IPS-18c (cell line): Measurements from ENCODE around the gene ASZ1.

ENCODE experiments used
- H3K4me3 ChIP-seq: 2 replicates; pipeline ENCODE4 v1.7.0; 2013; ENCODE audit warnings: low read depth, mild to moderate bottlenecking, low read length, moderate library complexity; ENCODE audit not compliant: insufficient read depth
- H3K9me3 ChIP-seq: one replicate; pipeline ENCODE4 v1.6.1; 2013; ENCODE audit warnings: mild to moderate bottlenecking, low read length, moderate library complexity; ENCODE audit not compliant: control insufficient read depth, insufficient read depth

ASZ1 gene

DNA sequence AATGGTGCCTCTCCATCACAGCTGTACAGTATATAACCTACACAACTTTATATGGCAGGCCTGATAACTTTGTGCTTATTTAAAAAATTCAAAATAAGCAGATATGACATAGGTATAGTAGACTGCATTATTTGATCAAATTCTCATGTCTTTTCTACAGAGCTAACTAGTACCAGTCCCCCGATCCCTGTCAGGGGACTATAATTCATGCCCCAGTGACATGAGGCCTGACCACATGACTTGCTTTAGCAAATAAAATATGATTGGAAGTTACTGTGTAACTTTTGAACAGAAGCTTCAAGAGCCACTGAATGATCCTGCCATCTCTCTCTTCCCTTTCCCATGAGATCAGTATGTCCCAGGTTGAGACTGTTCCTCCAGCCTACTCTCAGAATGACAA lies 55.2 kb downstream of the ASZ1 start:
- Histone ChIP-seq H3K9me3 (no peaks in the 10 kb centered on the region), H3K4me3 (no peak overlapping the region)

DNA sequence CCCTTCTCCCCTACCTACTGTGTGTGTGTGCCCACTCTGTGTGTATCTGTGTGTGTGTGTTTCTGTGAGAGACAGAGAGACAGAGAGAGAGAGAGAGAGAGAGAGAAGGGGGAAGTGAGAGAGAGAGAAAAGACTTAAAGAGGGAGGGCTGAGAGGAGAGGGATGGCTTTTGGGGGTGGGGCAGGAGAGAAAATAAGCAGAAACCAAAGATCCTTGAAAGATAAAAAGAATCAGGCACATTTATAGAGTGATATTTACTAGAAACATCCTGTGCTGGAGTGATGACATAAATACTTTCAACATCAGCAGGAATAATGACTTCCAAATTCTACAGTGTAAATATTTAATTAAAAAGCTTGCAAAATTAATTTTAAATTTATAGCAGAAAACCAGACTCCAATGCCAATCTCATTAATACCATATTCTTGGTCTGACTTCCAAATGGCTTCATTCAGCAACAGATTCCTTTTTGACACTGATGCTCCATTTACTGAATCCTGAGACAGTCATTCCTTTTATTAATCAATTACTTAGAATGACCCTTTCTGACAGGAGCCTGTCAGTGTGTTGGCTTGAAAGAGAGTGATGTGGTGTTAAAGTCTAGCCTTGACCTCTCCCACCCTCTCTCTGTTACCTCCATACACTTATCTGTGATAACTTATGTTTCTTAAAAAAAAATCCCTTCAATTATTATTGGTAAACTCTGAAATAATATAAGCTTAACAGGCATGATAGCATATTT lies 62.8 kb downstream of the ASZ1 start:
- Histone ChIP-seq H3K9me3 (no peaks in the 10 kb centered on the region), H3K4me3 (no peak overlapping the region)

DNA sequence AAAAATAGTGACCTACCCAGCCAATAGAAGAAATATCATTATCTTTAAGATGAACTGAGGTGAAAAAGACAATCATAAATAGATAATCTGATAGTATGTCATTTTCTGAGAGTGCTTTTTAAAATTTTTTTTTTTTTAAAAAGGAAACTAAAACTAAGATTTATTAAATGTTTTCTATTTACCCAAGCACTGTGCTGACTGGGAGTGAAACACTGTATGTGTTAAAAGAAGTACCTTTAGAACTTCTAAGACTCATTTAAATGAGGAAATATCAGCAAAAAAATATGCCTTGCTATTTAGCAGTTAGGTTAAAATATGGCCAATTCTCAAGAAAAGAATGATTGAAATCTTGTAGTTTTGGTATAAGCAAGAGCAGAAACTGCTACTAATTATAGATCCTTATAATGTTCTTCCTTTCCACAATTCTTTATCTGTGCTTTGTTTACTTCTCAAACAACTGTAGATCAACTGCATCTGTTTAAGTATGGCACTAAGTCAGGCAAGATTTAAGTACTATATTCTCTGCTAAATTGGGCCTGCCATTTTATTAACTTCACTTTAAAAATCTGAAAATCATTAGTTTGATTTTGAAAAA lies 64.9 kb downstream of the ASZ1 start:
- no peaks in the 10 kb centered on the region for H3K9me3 ChIP-seq
- no peak overlapping the region for H3K4me3 ChIP-seq

GRCh38 chr7:117350027-117350426 lies 77.3 kb downstream of the ASZ1 start:
- H3K4me3 ChIP-seq: no peak overlapping the region
- H3K9me3 ChIP-seq: no peaks in the 10 kb centered on the region

GRCh38 chr7:117349570-117349969 lies 77.7 kb downstream of the ASZ1 start:
- Histone ChIP-seq H3K4me3 (no peak overlapping the region), H3K9me3 (no peaks in the 10 kb centered on the region)

DNA sequence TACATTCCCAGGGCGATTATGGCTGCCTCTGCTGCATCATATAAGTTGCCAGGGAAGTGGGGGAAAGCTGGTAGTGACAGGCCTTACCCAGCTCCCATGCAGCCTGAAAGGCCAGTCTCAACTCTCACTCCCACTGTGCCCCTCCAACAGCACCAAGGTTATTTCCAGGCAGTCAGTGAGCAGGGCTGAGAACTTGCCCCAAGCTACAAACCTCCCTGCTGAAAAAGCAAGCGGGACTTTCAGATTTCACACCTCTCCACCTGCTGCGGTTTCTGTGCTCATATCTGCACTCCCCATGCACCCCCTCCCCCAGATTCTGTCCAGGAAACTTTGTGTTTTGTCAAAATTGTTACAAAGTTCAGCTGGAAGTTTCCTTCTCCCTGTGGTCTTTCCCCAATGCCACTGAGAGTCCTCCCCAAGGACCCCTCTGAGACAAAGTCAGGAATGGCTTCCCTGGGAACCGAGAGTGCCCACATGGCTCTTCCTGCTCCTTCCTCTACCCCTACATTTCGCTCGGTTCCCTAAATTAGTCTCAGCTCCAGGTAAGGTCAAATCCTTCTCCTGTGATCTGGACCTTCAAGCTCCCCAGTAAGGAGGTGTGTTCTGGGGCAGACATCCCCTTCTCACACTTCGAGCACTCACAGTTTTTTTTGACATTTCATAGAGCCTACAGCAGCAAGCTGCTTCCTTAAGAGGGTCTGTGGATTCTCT lies 79.2 kb downstream of the ASZ1 start:
- Histone ChIP-seq H3K9me3 (no peaks in the 10 kb centered on the region), H3K4me3 (no peak overlapping the region)

DNA sequence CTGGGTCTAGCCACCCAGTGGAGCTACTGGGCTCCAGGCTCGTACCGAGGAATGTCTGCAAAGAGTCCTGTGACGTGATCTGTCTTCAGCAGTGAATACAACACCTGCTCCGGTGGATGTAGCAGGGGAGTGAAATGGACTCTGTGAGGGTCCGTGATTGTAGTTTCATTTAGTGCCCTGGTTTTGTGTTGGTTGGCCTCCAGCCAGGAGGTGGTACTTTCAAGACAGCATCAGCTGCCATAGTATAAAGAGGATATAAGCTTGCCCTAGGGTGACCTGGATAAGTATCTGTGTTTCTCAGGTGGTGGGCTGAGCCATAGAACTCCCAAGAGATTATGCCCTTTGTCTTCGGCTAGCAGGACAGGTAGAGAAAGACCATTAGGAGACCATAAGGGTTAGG lies 79.8 kb downstream of the ASZ1 start:
- Histone ChIP-seq H3K4me3 (no peak overlapping the region), H3K9me3 (no peaks in the 10 kb centered on the region)

DNA sequence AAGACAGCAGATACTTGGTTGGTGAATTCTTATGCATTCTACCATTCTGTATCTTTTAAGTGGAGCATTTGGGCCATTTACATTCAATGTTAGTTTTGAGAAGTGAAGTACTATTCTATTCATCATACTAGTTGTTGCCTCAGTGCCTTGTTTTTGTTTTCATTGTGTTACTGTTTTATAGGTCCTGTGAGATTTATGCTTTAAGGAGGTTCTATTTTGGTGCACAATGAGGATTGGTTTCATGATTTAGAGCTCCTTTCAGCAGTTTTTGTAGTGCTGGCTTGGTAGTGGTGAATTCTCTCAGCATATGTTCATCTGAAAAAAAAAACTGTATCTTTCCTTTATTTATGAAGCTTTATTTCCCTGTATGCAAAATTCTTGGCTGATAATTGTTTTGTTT lies 81.1 kb downstream of the ASZ1 start:
- H3K4me3 ChIP-seq: no peak overlapping the region
- no peaks in the 10 kb centered on the region for H3K9me3 ChIP-seq

DNA sequence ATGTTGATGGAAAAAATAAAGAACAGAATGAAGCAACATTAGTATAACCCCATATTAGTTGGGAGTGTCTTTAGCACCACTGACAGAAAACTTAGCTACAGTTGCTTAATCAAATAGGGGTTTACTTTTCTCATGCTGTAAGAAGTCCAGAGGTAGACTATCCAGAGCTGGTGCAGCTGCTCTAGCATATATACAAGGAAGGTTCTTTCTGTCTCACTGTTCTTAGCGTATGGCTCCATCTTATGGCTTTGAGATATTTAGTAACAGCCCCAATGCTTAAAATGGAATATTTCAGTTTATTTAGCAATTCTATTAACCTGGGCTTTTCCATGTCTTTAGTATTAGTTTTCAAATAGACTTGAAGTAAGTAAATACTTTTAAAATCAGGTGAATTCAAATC lies 89.3 kb downstream of the ASZ1 start:
- no peak overlapping the region for H3K4me3 ChIP-seq
- no peaks in the 10 kb centered on the region for H3K9me3 ChIP-seq

- Histone ChIP-seq H3K9me3 (no peaks in the 10 kb centered on the region), H3K4me3 (no peak overlapping the region)
Observed at GRCh38 chr7:117333168-117333567, 94.1 kb downstream of the ASZ1 start.

- H3K9me3 ChIP-seq: no peaks in the 10 kb centered on the region
- H3K4me3 ChIP-seq: no peak overlapping the region
Observed at GRCh38 chr7:117332031-117332430, 95.3 kb downstream of the ASZ1 start.

- Histone ChIP-seq H3K9me3 (peaks cover 2% of the 10 kb centered on the region), H3K4me3 (no peak overlapping the region)
Observed at GRCh38 chr7:117325836-117326235, 101.5 kb downstream of the ASZ1 start.

DNA sequence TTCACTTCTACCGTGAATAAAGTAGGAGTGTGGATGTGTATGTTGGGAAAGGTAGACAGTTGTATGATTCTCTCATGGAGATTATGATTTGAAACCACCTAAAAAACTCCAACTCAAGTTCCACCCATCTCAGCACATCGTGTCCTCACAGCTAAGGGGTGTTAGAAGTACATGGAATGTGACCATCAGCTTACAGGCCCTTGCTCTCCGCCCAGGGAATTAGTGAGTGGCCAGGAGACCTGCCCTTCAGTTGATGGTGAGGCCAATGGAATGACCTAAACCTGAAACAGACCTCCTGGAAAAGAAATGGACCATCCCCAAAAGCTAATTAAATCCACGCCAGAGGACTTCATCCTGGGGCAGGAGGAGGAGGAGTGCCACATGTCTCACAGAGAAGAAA lies 102.3 kb downstream of the ASZ1 start:
- peak overlapping the region; percentile 64; the same call in 1 of the 2 replicates for H3K4me3 ChIP-seq
- peaks cover 2% of the 10 kb centered on the region for H3K9me3 ChIP-seq

DNA sequence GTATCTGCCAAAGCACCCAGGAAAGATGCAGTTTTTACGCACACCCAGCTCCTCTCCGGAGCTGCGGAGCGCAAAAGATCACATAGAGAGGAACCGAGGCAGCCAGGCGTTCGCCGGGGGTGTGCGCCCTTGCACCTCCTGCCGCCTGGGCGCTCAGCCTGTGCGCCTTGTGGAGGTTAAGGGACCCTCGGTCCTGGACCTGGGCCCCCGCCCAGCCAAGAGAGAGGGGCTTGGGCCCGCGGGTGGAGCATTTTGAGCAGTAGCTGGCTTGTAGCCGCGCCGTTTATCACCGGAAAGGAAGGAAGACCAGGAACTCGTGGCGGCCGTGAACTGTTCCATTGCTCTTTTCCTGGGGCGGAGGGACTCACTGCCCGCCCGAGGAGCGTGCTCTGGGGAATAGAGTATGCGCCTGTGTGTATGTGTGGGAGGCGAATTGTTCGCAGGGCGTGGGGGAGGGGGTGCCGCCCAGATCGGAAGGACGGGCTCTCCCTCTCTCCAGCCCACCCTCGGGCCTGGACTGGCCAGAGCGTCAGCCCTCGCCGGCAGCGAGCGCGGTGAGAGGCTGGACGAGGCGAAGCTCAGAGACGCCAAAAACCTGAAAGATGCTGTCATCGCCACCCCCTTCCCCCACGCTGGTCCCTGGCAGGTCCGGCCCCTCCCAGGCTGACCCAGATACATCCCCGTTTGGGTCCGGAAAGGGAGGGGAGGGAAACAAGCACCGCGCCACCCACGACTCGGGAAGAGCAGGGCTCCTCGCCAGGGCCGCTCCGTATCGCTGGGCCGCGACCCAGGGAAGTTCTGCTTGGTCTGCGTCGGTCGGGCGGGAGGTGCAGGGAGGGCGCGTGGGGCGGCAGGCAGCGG lies 103.2 kb downstream of the ASZ1 start:
- Histone ChIP-seq H3K9me3 (peaks cover 2% of the 10 kb centered on the region), H3K4me3 (peak overlapping the region; percentile 64)

- peak overlapping the region; percentile 64 for H3K4me3 ChIP-seq
- H3K9me3 ChIP-seq: peaks cover 2% of the 10 kb centered on the region
Observed at GRCh38 chr7:117323305-117323850, 103.9 kb downstream of the ASZ1 start.

GRCh38 chr7:117322741-117323304 lies 104.5 kb downstream of the ASZ1 start, which contains the start of gene WNT2:
WNT2 (minus strand) TSS chr7:117323058; CDS start chr7:117322989, 69 bp downstream.
- H3K4me3 ChIP-seq: peak within 1 kb of the TSS; percentile 64
- H3K9me3 ChIP-seq: peaks cover 2% of the 10 kb centered on the region

- H3K9me3 ChIP-seq: peaks cover 2% of the 10 kb centered on the region
- H3K4me3 ChIP-seq: no peak overlapping the region
Observed at GRCh38 chr7:117320523-117320922, 106.8 kb downstream of the ASZ1 start.
